GM13977 (cell line): ENCODE data around the gene EGFLAM.

Experiments used
- DNase-seq: peaks from one replicate; pipeline ENCODE4 v3.0.0; 2012; ENCODE audit warnings: low spot score
- in situ Hi-C: fragments of 300-500 bp; cut with MboI; formaldehyde crosslinking; loops from one replicate; pipeline ENCODE4 v1.12.0; 2022; ENCODE audit warnings: low sequenced_read_pairs, low pct_unique_long_range_greater_than_20kb, mixed read lengths, inconsistent platforms; ENCODE audit not compliant: unreplicated experiment
- TF ChIP-seq, protein P1 (sequence below): IDR thresholded peaks from 2 replicates; pipeline ENCODE4 v1.5.1; 2012; ENCODE audit warnings: mild to moderate bottlenecking, control low read depth; ENCODE audit not compliant: insufficient read depth; ENCODE audit errors: extremely low read depth, missing control alignments

The EGFLAM gene

DNA sequence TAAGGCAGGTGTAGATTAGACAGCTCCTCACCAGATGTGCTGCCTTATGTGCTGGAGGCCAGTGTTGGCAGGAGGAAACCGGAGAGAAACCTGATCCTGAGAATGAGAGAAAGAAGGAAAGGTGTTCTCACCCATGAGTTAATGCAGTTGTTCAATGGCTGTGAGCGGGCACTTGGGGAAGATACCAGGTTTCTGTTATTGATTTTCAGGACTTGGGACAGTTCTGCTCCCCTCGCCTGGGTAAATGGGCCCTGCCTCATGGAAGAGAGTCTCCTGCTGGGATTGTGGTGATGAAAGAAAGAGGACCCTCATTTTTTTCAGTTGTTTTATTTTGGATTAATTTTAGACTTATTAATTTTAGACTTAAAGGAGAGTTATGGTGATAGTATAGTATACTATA, 59.5 kb downstream of the EGFLAM start:
- in situ Hi-C loops: no loop called here
- TF ChIP-seq, protein P1, sequence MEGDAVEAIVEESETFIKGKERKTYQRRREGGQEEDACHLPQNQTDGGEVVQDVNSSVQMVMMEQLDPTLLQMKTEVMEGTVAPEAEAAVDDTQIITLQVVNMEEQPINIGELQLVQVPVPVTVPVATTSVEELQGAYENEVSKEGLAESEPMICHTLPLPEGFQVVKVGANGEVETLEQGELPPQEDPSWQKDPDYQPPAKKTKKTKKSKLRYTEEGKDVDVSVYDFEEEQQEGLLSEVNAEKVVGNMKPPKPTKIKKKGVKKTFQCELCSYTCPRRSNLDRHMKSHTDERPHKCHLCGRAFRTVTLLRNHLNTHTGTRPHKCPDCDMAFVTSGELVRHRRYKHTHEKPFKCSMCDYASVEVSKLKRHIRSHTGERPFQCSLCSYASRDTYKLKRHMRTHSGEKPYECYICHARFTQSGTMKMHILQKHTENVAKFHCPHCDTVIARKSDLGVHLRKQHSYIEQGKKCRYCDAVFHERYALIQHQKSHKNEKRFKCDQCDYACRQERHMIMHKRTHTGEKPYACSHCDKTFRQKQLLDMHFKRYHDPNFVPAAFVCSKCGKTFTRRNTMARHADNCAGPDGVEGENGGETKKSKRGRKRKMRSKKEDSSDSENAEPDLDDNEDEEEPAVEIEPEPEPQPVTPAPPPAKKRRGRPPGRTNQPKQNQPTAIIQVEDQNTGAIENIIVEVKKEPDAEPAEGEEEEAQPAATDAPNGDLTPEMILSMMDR: no peak
- no peak for DNase-seq

DNA sequence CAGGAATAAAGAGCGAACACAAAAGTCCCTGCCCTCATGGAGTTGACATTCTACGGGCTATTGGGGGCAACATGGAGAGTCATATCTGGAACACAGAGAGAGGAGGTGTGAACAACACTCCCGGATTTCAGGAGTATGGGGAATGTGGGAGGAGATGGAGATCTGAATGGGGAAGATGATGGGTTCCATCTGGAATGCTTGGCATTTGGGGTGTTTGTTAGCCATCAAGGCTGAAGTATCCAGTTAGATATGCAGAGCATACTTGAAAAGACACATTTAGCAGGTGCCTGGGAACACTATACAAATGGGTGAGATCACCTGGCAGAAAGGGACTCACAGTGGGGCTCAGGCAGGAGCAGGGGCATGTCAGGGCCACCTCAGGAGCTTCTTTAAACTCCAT, 61.1 kb downstream of the EGFLAM start:
- TF ChIP-seq, protein P1: no peak
- DNase-seq: no peak
- in situ Hi-C loops: no loop called here

DNA sequence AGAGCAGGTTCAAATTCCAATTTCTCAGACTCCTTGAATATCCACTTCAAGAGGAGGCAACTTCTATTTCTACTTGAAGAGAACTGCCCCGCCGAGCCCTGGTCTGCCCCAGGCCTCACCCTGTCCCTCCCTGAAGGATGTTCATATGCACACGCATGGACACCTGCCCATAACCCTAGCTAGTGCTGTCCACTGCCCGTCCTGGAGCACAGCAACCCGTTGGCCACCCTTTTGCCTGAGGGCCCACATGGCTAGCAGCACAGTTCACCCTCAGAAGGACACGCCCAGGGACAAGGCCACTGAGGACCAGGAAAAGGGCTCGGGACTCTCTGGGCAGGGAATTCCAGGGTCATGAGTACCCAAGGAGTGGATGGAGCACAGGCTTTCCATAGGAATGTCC, 63.6 kb downstream of the EGFLAM start:
- TF ChIP-seq, protein P1: no peak
- no peak for DNase-seq
- in situ Hi-C loops: no loop called here

- in situ Hi-C loops: no loop called here
- DNase-seq: no peak
- TF ChIP-seq, protein P1: no peak
These were observed 65.4 kb downstream of the EGFLAM start for GRCh38 chr5:38323645-38324295.

- in situ Hi-C loops: no loop called here
- TF ChIP-seq, protein P1: no peak
- no peak for DNase-seq
These were observed 70.9 kb downstream of the EGFLAM start for GRCh38 chr5:38329132-38329715.

DNA sequence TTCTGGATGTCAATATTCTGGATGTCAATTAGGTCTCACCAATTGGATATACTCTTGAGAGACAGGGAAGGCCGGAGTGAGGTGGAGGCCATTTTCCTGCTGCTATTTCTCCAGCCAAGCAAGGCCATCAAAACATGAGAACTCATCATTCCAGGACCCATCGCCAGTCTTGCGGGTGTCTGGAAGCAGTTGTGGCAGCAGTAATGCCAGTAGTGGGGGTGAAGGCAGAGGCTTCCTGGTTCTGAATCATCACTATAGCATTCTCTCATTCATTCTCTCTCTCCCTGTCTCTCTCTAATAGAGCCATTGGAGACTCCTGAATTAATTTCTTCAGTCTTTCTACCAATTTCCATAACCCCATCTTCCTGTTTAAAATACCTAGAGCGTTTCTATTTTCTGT, 71.8 kb downstream of the EGFLAM start:
- no peak for DNase-seq
- in situ Hi-C loops: no loop called here
- TF ChIP-seq, protein P1: no peak
